ENCODE data around the gene CHRNB2. TPM values are rescaled to one million over a fixed set of nuclear protein-coding genes. Genes with fewer than 3 reads are reported as not detected.
"Not testable (repeated sequence)": the region's sequence is repeated elsewhere in the genome, so short reads cannot be mapped to it uniquely, and the experiment has no call there.

The CHRNB2 gene
- total RNA-seq, 2 donors from 2014 or later: 0.24 TPM; not detected in 1

DNA sequence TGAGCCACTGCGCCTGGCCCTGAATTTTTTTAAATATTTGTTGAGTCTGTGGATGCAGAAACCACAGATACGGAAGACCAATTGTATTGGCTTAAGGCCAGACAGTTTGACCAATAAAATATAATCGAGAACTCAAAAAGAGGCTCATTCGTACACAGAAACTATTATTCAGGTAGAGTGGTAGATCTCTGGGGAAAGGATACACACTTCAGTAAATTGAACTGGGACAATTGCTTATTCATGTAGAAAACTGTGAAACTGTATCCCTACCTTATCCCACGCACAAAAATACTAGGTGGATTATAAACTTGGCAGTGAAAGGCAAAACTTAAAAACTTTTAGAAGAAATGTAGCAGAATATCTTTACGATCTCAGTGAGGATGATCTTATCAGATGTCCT lies 40.4 kb upstream of the CHRNB2 start:
- TF ChIP-seq, protein P1, sequence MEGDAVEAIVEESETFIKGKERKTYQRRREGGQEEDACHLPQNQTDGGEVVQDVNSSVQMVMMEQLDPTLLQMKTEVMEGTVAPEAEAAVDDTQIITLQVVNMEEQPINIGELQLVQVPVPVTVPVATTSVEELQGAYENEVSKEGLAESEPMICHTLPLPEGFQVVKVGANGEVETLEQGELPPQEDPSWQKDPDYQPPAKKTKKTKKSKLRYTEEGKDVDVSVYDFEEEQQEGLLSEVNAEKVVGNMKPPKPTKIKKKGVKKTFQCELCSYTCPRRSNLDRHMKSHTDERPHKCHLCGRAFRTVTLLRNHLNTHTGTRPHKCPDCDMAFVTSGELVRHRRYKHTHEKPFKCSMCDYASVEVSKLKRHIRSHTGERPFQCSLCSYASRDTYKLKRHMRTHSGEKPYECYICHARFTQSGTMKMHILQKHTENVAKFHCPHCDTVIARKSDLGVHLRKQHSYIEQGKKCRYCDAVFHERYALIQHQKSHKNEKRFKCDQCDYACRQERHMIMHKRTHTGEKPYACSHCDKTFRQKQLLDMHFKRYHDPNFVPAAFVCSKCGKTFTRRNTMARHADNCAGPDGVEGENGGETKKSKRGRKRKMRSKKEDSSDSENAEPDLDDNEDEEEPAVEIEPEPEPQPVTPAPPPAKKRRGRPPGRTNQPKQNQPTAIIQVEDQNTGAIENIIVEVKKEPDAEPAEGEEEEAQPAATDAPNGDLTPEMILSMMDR (IDR thresholded peaks at IDR 0.05): no peak
- no peak for DNase-seq (ENCODE audit: low spot score)
- H3K27me3 ChIP-seq: no peaks in the 10 kb centered on the region
- H3K27ac ChIP-seq: no peak overlapping the region
- no peaks in the 10 kb centered on the region for H3K4me1 ChIP-seq
- no peaks in the 10 kb centered on the region for H3K36me3 ChIP-seq
- no peak overlapping the region for H3K4me3 ChIP-seq
- no peaks in the 10 kb centered on the region for H3K9me3 ChIP-seq

DNA sequence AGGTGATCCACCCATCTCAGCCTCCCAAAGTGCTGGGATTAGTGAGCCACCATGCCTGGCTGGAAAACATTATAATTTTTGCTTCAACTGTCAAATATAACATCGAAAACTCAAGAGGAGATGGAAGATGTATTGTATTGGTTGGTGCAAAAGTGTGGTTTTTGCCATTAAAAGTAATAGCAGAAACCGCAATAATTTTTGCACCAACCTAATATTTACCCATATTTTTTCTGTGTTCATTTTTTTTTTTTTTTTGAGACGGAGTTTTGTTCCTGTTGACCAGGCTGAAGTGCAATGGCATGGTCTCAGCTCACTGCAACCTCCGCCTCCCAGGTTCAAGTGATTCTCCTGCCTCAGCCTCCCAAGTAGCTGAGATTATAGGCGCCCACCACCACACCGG lies 38.3 kb upstream of the CHRNB2 start:
- TF ChIP-seq, protein P1 (IDR thresholded peaks at IDR 0.05): no peak
- DNase-seq (ENCODE audit: low spot score): no peak
- H3K36me3 ChIP-seq: no peaks in the 10 kb centered on the region
- no peaks in the 10 kb centered on the region for H3K4me1 ChIP-seq
- H3K4me3 ChIP-seq: no peak overlapping the region
- H3K27ac ChIP-seq: no peak overlapping the region
- H3K9me3 ChIP-seq: no peaks in the 10 kb centered on the region
- no peaks in the 10 kb centered on the region for H3K27me3 ChIP-seq

DNA sequence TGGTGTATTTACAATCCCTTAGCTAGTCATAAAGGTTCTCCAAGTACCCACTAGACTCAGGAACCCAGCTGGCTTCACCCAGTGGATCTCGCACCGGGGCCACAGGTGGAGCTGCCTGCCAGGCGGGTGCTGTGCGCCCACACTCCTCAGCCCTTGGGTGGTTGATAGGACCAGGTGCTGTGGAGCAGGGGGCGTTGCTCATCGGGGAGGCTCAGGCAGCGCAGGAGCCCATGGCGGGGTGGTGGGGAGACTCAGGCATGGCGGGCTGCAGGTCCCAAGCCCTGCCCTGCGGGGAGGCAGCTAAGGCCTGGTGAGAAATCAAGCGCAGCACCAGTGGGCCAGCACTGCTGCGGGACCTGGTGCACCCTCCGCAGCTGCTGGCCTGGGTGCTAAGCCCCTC lies 35.6 kb upstream of the CHRNB2 start:
- not testable (repeated sequence) for DNase-seq (ENCODE audit: low spot score); H3K27ac ChIP-seq; H3K9me3 ChIP-seq; H3K27me3 ChIP-seq; H3K4me3 ChIP-seq; H3K36me3 ChIP-seq; H3K4me1 ChIP-seq

- no peak for DNase-seq (ENCODE audit: low spot score)
- Histone ChIP-seq H3K4me3 (no peak overlapping the region), H3K27ac (no peak overlapping the region), H3K36me3 (no peaks in the 10 kb centered on the region), H3K4me1 (no peaks in the 10 kb centered on the region), H3K9me3 (no peaks in the 10 kb centered on the region), H3K27me3 (no peaks in the 10 kb centered on the region)
- TF ChIP-seq, protein P1 (IDR thresholded peaks at IDR 0.05): peak in 1 of 2 donors; percentile 47
These were observed 33.4 kb upstream of the CHRNB2 start for GRCh38 chr1:154533952-154534844.

GRCh38 chr1:154536570-154536969 lies 31.0 kb upstream of the CHRNB2 start:
- H3K27me3 ChIP-seq: no peaks in the 10 kb centered on the region
- no peaks in the 10 kb centered on the region for H3K36me3 ChIP-seq
- TF ChIP-seq, protein P1 (IDR thresholded peaks at IDR 0.05): no peak
- H3K27ac ChIP-seq: no peak overlapping the region
- no peaks in the 10 kb centered on the region for H3K9me3 ChIP-seq
- no peaks in the 10 kb centered on the region for H3K4me1 ChIP-seq
- H3K4me3 ChIP-seq: no peak overlapping the region
- DNase-seq (ENCODE audit: low spot score): no peak

- Histone ChIP-seq H3K4me1 (no peaks in the 10 kb centered on the region), H3K9me3 (no peaks in the 10 kb centered on the region), H3K27me3 (no peaks in the 10 kb centered on the region), H3K27ac (no peak overlapping the region), H3K36me3 (no peaks in the 10 kb centered on the region), H3K4me3 (no peak overlapping the region)
- TF ChIP-seq, protein P1 (IDR thresholded peaks at IDR 0.05): no peak
- DNase-seq (ENCODE audit: low spot score): no peak
These were observed 27.8 kb upstream of the CHRNB2 start for GRCh38 chr1:154539486-154540483.

Measured in right atrium auricular region (tissue), 2 donors.